Smooth muscle cell (in vitro differentiated cells): ENCODE data around the gene CDH4. TPM values are rescaled to one million over a fixed set of nuclear protein-coding genes. Genes with fewer than 3 reads are reported as not detected.

ENCODE experiments used
- DNase-seq: peaks from one replicate; lab custom pipeline; 2025; ENCODE audit not compliant: unreplicated experiment; lab: John Stamatoyannopoulos, UW
- H2AFZ ChIP-seq: fragments of 200-600 bp; sonication (generic); 2 replicates; pipeline ENCODE4 v1.6.0; 2016; ENCODE audit warnings: antibody characterized with exemption, low read depth, mild to moderate bottlenecking
- H3F3A ChIP-seq: fragments of 200-600 bp; sonication (generic); 2 replicates; pipeline ENCODE4 v1.6.0; 2017; ENCODE audit warnings: antibody characterized with exemption, low read depth
- H3K27ac ChIP-seq: fragments of 200-600 bp; sonication (generic); 2 replicates; pipeline ENCODE4 v1.5.1; 2016; ENCODE audit warnings: low read depth, mild to moderate bottlenecking
- H3K27me3 ChIP-seq: fragments of 200-600 bp; sonication (generic); 2 replicates; pipeline ENCODE4 v1.6.1; 2016; ENCODE audit warnings: low read depth, mild to moderate bottlenecking
- H3K36me3 ChIP-seq: fragments of 200-600 bp; sonication (generic); 2 replicates; pipeline ENCODE4 v1.5.1; 2016; ENCODE audit warnings: low read depth
- H3K4me1 ChIP-seq: fragments of 200-600 bp; sonication (generic); 2 replicates; pipeline ENCODE4 v1.5.1; 2016; ENCODE audit warnings: low read depth
- H3K4me2 ChIP-seq: fragments of 200-600 bp; sonication (generic); 2 replicates; pipeline ENCODE4 v1.6.0; 2016; ENCODE audit warnings: mild to moderate bottlenecking
- H3K4me3 ChIP-seq: fragments of 200-600 bp; sonication (generic); 2 replicates; pipeline ENCODE4 v1.5.1; 2016; ENCODE audit warnings: mild to moderate bottlenecking
- H3K79me2 ChIP-seq: fragments of 200-600 bp; sonication (generic); 2 replicates; pipeline ENCODE4 v1.6.0; 2016; ENCODE audit warnings: low read depth, mild to moderate bottlenecking
- H3K9ac ChIP-seq: fragments of 200-600 bp; sonication (generic); 2 replicates; pipeline ENCODE4 v1.6.0; 2016; ENCODE audit warnings: low read depth
- H3K9me3 ChIP-seq: fragments of 200-600 bp; sonication (generic); replicated peaks from 2 replicates; pipeline ENCODE4 v1.5.1; 2016; ENCODE audit warnings: low read depth
- H4K20me1 ChIP-seq: fragments of 200-600 bp; sonication (generic); 2 replicates; pipeline ENCODE4 v1.6.0; 2016; ENCODE audit warnings: low read depth
- WGBS: methylation state at CpG from one replicate; pipeline ENCODE4 v1.1.7; 2016; ENCODE audit warnings: low lambda C conversion rate; 5-methylcytosine and 5-hydroxymethylcytosine counted together
- polyA plus RNA-seq: library from polyadenylated mRNA; unstranded; fragments of >200 nt; fragmentation: Nextera tagmentation; extraction: Ambion mirVana; gene quantifications from 2 replicates; pipeline ENCODE4 v1.2.1, GENCODE V29; 2016
- total RNA-seq: library from RNA; depleted of rRNA; stranded (reverse); fragments of >200 nt; gene quantifications from 2 replicates; pipeline ENCODE4 v1.2.3, GENCODE V29; 2014
- TF ChIP-seq, protein P1 (sequence below): fragments of 200-600 bp; sonication (generic); IDR thresholded peaks from 2 replicates; pipeline ENCODE4 v1.5.1; 2017; ENCODE audit warnings: borderline replicate concordance, mild to moderate bottlenecking, antibody characterized with exemption; ENCODE audit not compliant: insufficient read depth, poor library complexity, severe bottlenecking

Gene CDH4
- total and polyA plus RNA-seq, 2 experiments from 2014 or later: 0.03 to 0.04 TPM

DNA sequence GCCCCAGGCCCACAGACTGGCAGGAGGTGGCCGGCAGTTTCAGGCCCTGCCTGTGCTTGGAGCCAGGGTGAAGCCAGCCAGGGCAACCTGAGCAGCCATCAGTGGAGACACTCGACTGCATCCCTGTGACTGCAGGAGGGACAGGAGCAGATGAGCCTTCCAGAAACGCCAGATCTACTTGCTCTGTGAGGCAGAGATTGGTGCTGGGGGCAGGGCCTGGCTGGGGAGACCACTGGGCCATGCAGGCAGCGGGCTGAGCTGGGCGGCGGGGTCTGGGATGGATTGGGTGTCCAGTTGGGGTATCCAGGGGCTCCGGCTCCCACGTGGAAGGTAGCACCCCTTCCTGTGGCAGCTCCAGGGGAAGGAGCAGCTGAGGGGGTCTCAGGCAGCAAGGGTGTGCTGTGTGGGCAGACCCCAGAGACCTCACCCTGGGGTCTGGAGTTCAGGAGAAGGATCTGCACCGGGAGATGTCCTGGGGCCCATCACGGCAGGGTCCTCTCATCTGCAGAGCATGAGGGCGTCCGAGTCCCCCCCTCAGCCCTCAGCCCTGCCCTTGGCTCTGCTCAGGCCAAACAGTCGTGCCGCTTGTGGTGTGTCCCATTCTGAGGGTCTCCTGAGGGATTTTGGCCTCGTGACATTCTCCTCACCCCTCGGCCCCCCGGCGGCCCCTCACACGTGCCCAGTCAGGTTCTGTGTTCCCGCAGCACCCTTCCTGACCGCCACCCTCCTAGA, 478.7 kb downstream of the CDH4 start:
- Histone ChIP-seq H3K9me3 (no peaks in the 10 kb centered on the region), H3K27me3 (peaks cover 4% of the 10 kb centered on the region), H3K27ac (no peak overlapping the region), H3K36me3 (no peaks in the 10 kb centered on the region), H3K4me1 (peaks cover 7% of the 10 kb centered on the region), H3F3A (no peaks in the 10 kb centered on the region), H4K20me1 (no peaks in the 10 kb centered on the region), H3K4me2 (no peak overlapping the region), H3K4me3 (no peak overlapping the region), H3K79me2 (no peaks in the 10 kb centered on the region), H3K9ac (no peak overlapping the region), H2AFZ (no peak overlapping the region)
- no peak for DNase-seq
- WGBS: 94% methylated on average over 21 of the region's 21 CpGs
- TF ChIP-seq, protein P1, sequence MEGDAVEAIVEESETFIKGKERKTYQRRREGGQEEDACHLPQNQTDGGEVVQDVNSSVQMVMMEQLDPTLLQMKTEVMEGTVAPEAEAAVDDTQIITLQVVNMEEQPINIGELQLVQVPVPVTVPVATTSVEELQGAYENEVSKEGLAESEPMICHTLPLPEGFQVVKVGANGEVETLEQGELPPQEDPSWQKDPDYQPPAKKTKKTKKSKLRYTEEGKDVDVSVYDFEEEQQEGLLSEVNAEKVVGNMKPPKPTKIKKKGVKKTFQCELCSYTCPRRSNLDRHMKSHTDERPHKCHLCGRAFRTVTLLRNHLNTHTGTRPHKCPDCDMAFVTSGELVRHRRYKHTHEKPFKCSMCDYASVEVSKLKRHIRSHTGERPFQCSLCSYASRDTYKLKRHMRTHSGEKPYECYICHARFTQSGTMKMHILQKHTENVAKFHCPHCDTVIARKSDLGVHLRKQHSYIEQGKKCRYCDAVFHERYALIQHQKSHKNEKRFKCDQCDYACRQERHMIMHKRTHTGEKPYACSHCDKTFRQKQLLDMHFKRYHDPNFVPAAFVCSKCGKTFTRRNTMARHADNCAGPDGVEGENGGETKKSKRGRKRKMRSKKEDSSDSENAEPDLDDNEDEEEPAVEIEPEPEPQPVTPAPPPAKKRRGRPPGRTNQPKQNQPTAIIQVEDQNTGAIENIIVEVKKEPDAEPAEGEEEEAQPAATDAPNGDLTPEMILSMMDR: no peak

DNA sequence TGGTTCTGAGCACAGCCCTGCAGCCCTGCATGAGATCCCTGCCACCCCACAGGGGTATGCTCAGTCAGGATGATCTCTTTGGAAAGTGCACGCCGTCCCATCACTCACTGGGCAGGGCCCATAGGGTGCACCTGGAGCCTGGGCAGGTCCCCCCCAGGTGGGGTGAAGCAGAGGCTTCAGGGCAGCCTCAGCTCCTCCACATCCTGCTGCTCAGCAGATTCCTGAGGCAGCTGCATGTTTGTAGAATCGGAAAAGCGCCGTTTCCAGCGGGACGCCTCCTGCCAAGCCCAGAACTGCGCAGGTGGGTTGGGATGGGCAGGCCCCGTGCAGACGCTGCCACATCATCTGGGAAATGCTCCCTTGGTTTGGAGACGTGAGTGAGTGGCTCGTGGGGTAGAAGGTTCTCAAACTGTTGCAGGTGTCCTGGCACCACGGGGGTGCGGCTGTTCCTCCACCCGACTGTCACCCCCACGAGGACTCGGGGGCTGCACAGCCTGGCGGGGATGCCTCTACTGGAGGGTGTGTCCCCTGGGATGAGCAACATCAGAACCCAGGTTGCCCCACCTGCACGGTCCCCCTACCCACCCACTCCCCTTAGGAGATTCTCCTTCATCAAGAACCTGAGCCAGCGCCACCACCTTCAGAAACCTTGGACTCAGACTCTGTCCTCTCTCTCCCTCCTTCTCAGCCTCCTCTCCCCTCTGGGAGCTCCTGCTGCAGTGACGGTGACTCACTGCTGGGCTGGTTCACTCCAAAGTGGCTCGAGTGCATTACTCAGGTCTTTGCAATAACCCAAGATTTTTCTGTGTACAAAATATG, 479.5 kb downstream of the CDH4 start:
- TF ChIP-seq, protein P1: no peak
- Histone ChIP-seq H3F3A (no peaks in the 10 kb centered on the region), H3K9ac (no peak overlapping the region), H3K27me3 (peaks cover 4% of the 10 kb centered on the region), H3K4me3 (no peak overlapping the region), H3K9me3 (no peaks in the 10 kb centered on the region), H3K4me1 (peaks cover 7% of the 10 kb centered on the region), H3K79me2 (no peaks in the 10 kb centered on the region), H4K20me1 (no peaks in the 10 kb centered on the region), H3K27ac (no peak overlapping the region), H3K4me2 (no peak overlapping the region), H2AFZ (no peak overlapping the region), H3K36me3 (no peaks in the 10 kb centered on the region)
- WGBS: 85% methylated on average over 22 of the region's 22 CpGs
- no peak for DNase-seq

DNA sequence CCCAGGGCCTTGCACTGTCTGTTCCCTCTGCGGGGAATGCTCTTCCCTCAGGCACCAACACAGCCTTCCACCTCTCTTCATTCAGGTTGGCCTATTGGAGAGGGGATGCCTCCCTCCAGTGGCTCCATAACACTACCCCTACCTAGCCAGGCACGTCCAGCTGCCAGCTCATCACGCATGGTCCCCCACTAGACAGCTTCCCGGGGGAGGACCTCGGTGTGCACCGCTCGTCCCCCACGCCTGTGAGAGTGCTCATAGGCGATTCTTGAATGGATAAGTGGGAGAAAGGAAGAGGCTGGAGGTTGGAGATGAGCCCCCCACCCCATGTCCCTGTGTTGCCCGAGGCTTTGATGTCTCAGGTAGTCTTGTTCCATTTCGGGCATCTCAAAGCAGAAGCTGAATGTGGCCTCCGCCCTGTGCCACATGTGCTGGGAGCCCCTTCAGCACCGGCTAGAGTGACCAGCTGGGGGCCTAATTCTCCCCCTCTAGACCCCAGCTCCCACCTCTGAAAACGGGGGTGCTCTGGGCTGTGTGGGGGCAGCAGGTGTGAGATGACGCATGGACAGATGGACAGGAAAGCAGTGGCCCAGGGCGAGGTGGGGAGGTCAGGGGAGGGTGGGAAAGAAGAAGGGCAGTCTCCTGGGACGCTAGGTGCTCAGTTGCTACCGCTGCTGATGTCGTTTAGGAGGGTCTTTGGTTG, 480.6 kb downstream of the CDH4 start:
- no peaks in the 10 kb centered on the region for H3F3A ChIP-seq
- no peaks in the 10 kb centered on the region for H3K9me3 ChIP-seq
- WGBS: 90% methylated on average over 19 of the region's 19 CpGs
- no peaks in the 10 kb centered on the region for H3K36me3 ChIP-seq
- H3K79me2 ChIP-seq: no peaks in the 10 kb centered on the region
- no peak overlapping the region for H3K9ac ChIP-seq
- H3K27me3 ChIP-seq: peaks cover 4% of the 10 kb centered on the region
- H3K4me2 ChIP-seq: no peak overlapping the region
- TF ChIP-seq, protein P1: no peak
- H3K27ac ChIP-seq: no peak overlapping the region
- H4K20me1 ChIP-seq: no peaks in the 10 kb centered on the region
- H3K4me1 ChIP-seq: peaks cover 7% of the 10 kb centered on the region
- no peak for DNase-seq
- no peak overlapping the region for H2AFZ ChIP-seq
- no peak overlapping the region for H3K4me3 ChIP-seq
